ENCODE measurements around the gene ARHGEF10L. TPM values are rescaled to one million over a fixed set of nuclear protein-coding genes. Genes with fewer than 3 reads are reported as not detected.

The ARHGEF10L gene
- polyA plus RNA-seq, 1 donor (not counting 4 experiments of a cell fraction or from before 2014, with no cell fraction given): 2.4 TPM

- H3K9me3 ChIP-seq (ENCODE audit: control insufficient read depth, low read depth, low read length): no peaks in the 10 kb centered on the region
- H3K4me1 ChIP-seq (ENCODE audit: control insufficient read depth, extremely low read depth, insufficient read depth, low read length): peaks cover 11% of the 10 kb centered on the region
- H3K79me2 ChIP-seq (ENCODE audit: control insufficient read depth, insufficient read depth, low read length): no peaks in the 10 kb centered on the region
- no peaks in the 10 kb centered on the region for H3K27me3 ChIP-seq (ENCODE audit: control insufficient read depth, extremely low read depth, insufficient read depth, low read length)
- H3K27ac ChIP-seq (ENCODE audit: control insufficient read depth, insufficient read depth, low read length): no peak overlapping the region
- H4K20me1 ChIP-seq (ENCODE audit: control insufficient read depth, extremely low read depth, insufficient read depth, low read length): no peaks in the 10 kb centered on the region
- H3K9ac ChIP-seq (ENCODE audit: control insufficient read depth, extremely low read depth, insufficient read depth, low read length): no peak overlapping the region
- FAIRE-seq (no peak), DNase-seq (ENCODE audit: low read depth, low spot score) (no peak)
- dilution Hi-C loops (cut with MboI; ENCODE audit: extremely low pct_ligation_motif_present, low sequenced_read_pairs): no loop called here
- TF ChIP-seq CTCF (optimal IDR thresholded peaks at IDR 0.05 in 1 of 3, IDR thresholded peaks at IDR 0.05 in 1 of 3, conservative IDR thresholded peaks at IDR 0.05 in 1 of 3; ENCODE audit: extremely low read depth in 1 of 3, insufficient read depth in 2 of 3, low read length in 3 of 3): no peak
- no peak overlapping the region for H3K4me3 ChIP-seq (ENCODE audit: control insufficient read depth in 2 of 3, extremely low read depth in 1 of 3, insufficient read depth in 2 of 3, low read depth in 1 of 3, low read length in 3 of 3)
- no peak overlapping the region for H3K4me2 ChIP-seq (ENCODE audit: control insufficient read depth, extremely low read depth, insufficient read depth, low read depth, low read length)
- no peaks in the 10 kb centered on the region for H3K36me3 ChIP-seq (ENCODE audit: control insufficient read depth in 2 of 2, extremely low read depth in 1 of 2, insufficient read depth in 2 of 2, low read length in 2 of 2)
- no peak overlapping the region for H2AFZ ChIP-seq (ENCODE audit: control insufficient read depth, low read length)
- no peaks in the 10 kb centered on the region for H3K9me1 ChIP-seq (ENCODE audit: control insufficient read depth, extremely low read depth, insufficient read depth, low read length)
These were observed 5.4 kb downstream of the ARHGEF10L start for GRCh38 chr1:17544776-17545350.

- H3K4me2 ChIP-seq (ENCODE audit: control insufficient read depth, extremely low read depth, insufficient read depth, low read depth, low read length): no peak overlapping the region
- no peaks in the 10 kb centered on the region for H3K9me3 ChIP-seq (ENCODE audit: control insufficient read depth, low read depth, low read length)
- no peaks in the 10 kb centered on the region for H4K20me1 ChIP-seq (ENCODE audit: control insufficient read depth, extremely low read depth, insufficient read depth, low read length)
- no peak for DNase-seq (ENCODE audit: low read depth, low spot score)
- H3K27me3 ChIP-seq (ENCODE audit: control insufficient read depth, extremely low read depth, insufficient read depth, low read length): no peaks in the 10 kb centered on the region
- no peaks in the 10 kb centered on the region for H3K36me3 ChIP-seq (ENCODE audit: control insufficient read depth in 2 of 2, extremely low read depth in 1 of 2, insufficient read depth in 2 of 2, low read length in 2 of 2)
- no peaks in the 10 kb centered on the region for H3K79me2 ChIP-seq (ENCODE audit: control insufficient read depth, insufficient read depth, low read length)
- no peaks in the 10 kb centered on the region for H3K9me1 ChIP-seq (ENCODE audit: control insufficient read depth, extremely low read depth, insufficient read depth, low read length)
- dilution Hi-C loops (cut with MboI; ENCODE audit: extremely low pct_ligation_motif_present, low sequenced_read_pairs): no loop called here
- H3K4me3 ChIP-seq (ENCODE audit: control insufficient read depth in 2 of 3, extremely low read depth in 1 of 3, insufficient read depth in 2 of 3, low read depth in 1 of 3, low read length in 3 of 3): no peak overlapping the region
- peaks cover 8% of the 10 kb centered on the region for H3K4me1 ChIP-seq (ENCODE audit: control insufficient read depth, extremely low read depth, insufficient read depth, low read length)
- no peak overlapping the region for H2AFZ ChIP-seq (ENCODE audit: control insufficient read depth, low read length)
- TF ChIP-seq EZH2 (IDR thresholded peaks at IDR 0.05; ENCODE audit: low read length): no peak
- TF ChIP-seq CTCF (optimal IDR thresholded peaks at IDR 0.05 in 1 of 3, IDR thresholded peaks at IDR 0.05 in 1 of 3, conservative IDR thresholded peaks at IDR 0.05 in 1 of 3; ENCODE audit: extremely low read depth in 1 of 3, insufficient read depth in 2 of 3, low read length in 3 of 3): no peak
- H3K27ac ChIP-seq (ENCODE audit: control insufficient read depth, insufficient read depth, low read length): no peak overlapping the region
- H3K9ac ChIP-seq (ENCODE audit: control insufficient read depth, extremely low read depth, insufficient read depth, low read length): no peak overlapping the region
- FAIRE-seq: peak; percentile 87
These were observed 5.9 kb downstream of the ARHGEF10L start for GRCh38 chr1:17545356-17545755.

Measured in keratinocyte (primary cell).